GM13976 (cell line): ENCODE measurements around the gene SERGEF.

ENCODE experiments used
- DNase-seq: peaks from one replicate; pipeline ENCODE4 v3.0.0; 2012; ENCODE audit warnings: low spot score
- in situ Hi-C: fragments of 300-500 bp; cut with MboI; formaldehyde crosslinking; loops from one replicate; pipeline ENCODE4 v1.12.0; 2022; ENCODE audit warnings: low sequenced_read_pairs, mixed read lengths, inconsistent platforms; ENCODE audit not compliant: unreplicated experiment
- TF ChIP-seq, protein P1 (sequence below): IDR thresholded peaks from 2 replicates; pipeline ENCODE4 v1.5.1; 2012; ENCODE audit warnings: borderline replicate concordance, mild to moderate bottlenecking; ENCODE audit not compliant: insufficient read depth; ENCODE audit errors: extremely low read depth, missing control alignments, control extremely low read depth

SERGEF gene

DNA sequence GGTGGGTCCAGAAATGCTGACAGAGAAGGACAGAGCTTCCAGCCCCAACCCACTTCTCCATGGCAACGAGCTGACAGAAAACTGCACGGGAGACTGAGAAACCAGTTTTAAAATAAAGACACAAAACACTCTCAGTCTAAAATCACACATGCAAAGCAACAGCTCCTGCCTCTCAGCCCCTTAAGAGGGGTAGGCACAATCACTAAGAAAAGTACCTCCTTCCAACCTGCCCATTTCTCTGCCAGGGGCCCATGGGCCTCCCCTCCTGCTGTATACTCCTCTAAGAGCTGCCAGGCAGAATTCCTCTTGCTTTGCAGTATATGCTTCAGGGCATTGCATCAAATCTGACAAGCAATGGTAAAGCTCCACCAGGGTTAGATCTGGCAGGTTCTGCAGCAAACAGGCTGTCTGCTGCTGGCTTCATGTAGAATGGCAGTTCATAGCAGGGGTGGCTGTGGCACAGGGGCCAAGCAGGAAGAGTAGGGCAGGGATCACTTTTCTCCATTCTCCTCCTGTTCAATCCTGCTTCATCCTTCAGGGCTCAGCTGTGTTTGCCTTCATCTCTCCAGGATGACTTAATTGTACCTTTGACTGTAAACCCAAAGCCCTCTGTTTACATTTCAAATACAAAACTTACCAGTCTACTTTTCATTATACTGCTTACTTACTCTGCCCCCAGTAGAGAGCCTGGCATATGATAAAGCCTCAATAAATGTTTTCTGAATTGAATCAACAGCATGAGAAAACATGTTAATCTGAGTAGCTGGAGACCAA, 200.6 kb downstream of the SERGEF start:
- TF ChIP-seq, protein P1, sequence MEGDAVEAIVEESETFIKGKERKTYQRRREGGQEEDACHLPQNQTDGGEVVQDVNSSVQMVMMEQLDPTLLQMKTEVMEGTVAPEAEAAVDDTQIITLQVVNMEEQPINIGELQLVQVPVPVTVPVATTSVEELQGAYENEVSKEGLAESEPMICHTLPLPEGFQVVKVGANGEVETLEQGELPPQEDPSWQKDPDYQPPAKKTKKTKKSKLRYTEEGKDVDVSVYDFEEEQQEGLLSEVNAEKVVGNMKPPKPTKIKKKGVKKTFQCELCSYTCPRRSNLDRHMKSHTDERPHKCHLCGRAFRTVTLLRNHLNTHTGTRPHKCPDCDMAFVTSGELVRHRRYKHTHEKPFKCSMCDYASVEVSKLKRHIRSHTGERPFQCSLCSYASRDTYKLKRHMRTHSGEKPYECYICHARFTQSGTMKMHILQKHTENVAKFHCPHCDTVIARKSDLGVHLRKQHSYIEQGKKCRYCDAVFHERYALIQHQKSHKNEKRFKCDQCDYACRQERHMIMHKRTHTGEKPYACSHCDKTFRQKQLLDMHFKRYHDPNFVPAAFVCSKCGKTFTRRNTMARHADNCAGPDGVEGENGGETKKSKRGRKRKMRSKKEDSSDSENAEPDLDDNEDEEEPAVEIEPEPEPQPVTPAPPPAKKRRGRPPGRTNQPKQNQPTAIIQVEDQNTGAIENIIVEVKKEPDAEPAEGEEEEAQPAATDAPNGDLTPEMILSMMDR: no peak
- no peak for DNase-seq
- in situ Hi-C loops: no loop called here

DNA sequence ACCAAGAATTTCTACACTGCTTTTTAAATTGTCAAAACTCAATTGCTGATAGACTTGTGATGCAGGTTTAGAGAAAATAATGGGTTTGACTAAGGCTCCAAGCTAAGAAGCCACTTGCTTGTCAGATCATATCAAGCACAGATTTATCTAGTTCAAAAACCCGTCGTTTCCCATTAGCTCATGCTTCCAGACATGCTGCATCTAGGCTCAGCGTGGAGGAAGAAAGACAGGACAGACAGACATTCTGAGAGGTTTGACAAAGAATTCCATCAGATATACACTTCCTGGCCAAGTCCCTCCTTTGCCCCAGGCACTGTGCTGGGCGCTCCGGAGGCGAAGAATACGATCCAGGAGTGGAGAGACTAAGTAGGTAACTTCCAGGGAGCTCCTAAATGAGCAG, 201.5 kb downstream of the SERGEF start:
- TF ChIP-seq, protein P1: no peak
- DNase-seq: no peak
- in situ Hi-C loops: no loop called here

DNA sequence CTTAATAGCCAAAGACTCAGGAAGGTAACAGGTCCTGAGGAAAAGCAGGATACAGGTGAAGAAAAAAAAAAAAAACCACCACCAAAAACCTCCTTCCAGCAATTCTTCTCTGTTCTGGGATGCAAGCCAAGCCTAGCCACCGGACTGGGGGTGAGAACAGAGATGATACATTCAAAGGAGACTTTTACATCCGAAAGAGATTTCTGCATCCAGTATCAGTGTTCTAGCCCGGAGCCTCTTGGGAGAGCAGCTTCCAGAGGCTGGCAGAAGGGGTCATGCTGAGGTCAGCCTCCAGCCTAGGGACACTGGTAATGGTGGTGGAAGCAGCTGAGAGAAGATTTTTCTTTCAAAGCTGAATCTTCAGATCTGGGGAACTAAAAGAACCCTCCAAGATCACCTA, 202.1 kb downstream of the SERGEF start:
- TF ChIP-seq, protein P1: no peak
- no peak for DNase-seq
- in situ Hi-C loops: no loop called here

DNA sequence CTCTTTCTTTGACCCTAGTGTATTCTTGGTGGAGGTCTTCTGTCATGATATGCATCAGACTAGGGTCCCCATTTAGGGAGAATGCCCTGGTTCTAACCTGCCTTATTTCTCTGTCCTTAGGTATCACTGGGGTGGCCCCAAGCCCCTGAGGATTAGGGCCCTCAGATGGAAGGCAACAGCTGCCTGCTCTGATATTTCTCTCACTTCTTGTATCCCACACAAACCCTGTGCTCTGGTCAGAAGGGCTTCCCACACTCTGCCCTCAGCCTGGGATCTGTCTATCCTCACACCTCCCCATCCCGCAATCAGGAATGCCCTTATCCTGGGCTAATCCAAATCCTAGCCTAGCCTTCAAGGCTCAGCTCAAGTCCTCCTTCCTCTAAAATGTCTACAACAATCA, 202.8 kb downstream of the SERGEF start:
- TF ChIP-seq, protein P1: no peak
- in situ Hi-C loops: no loop called here
- no peak for DNase-seq

DNA sequence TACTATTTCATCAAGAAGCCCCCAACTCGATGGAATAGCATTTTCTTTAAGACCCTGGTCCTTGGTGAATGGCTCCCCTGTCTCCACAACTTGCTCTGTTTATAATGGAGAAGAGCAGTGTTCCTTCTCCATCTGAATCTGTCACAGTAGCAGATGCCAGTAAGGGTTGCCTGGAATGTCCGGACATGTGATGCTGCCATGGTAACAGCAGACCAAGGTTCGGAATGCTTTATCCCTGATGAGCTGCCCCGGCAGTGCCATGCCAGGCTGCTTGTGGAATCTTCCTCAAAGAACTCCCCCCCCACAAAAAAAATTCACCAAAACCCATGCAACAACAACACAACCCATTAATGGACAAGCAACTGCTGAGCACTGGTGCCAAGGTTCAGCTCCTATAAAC, 205.8 kb downstream of the SERGEF start:
- TF ChIP-seq, protein P1: no peak
- no peak for DNase-seq
- in situ Hi-C loops: no loop called here

DNA sequence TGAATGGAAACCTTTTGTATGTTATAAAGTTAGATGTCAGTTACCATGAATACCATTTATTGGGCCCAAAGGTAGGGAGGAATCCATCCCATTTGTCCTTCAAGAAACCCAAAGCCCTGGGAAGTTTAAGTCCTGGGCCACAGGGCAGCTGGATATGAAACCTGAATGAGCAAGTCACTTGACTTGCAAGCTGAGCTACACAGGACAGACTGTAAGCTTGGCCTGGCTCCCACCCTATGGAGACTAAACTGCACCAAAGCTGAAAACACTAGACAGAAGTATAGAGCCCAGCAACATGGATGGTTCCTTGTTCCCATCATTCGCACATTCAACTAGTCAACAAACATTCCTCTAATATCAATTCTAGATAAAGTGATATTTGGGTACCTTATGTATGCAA, 207.0 kb downstream of the SERGEF start:
- TF ChIP-seq, protein P1: no peak
- DNase-seq: no peak
- in situ Hi-C loops: no loop called here
